Esophagus squamous epithelium (tissue), 5 donors: ENCODE results near the gene WDR1. TPM values are rescaled to one million over a fixed set of nuclear protein-coding genes. Genes with fewer than 3 reads are reported as not detected.

Experiments
- DNase-seq: peaks from one replicate; lab custom pipeline; 2025; lab: John Stamatoyannopoulos, UW
- H3K27ac ChIP-seq, 4 donors: fragments of 200-600 bp; sonication (generic); one replicate each; pipeline ENCODE4 v1.5.1; 2016 to 2019; ENCODE audit warnings: mild to moderate bottlenecking in 1 of 4
- H3K27me3 ChIP-seq, 4 donors: fragments of 200-600 bp; sonication (generic); 1 replicate in 3 of 4; 2 replicates in 1 of 4; pipeline versions ENCODE4 v1.5.1 to v1.6.0; 2017 to 2021; ENCODE audit warnings: antibody characterized with exemption in 1 of 4
- H3K36me3 ChIP-seq, 3 donors: fragments of 200-600 bp; sonication (generic); one replicate each; pipeline ENCODE4 v1.5.1; 2016 to 2019
- H3K4me1 ChIP-seq, 3 donors: fragments of 200-600 bp; sonication (generic); one replicate each; pipeline ENCODE4 v1.5.1; 2017 to 2019
- H3K4me3 ChIP-seq, 4 donors: fragments of 200-600 bp; sonication (generic); 1 replicate in 3 of 4; 2 replicates in 1 of 4; pipeline ENCODE4 v1.5.1; 2016 to 2019; ENCODE audit warnings: mild to moderate bottlenecking in 2 of 4, moderate library complexity in 1 of 4
- H3K9me3 ChIP-seq, 3 donors: fragments of 200-600 bp; sonication (generic); one replicate each; pipeline ENCODE4 v1.5.1; 2016 to 2019
- POLR2A ChIP-seq, 4 donors: fragments of 450-650 bp; IDR thresholded peaks; one replicate each; pipeline ENCODE4 v1.6.1; 2017; ENCODE audit warnings: antibody characterized with exemption in 4 of 4, mild to moderate bottlenecking in 4 of 4, moderate library complexity in 3 of 4
- WGBS, 2 donors: methylation state at CpG; one replicate each; pipeline ENCODE4 v1.1.5; 2018; 5-methylcytosine and 5-hydroxymethylcytosine counted together
- intact Hi-C: fragments of 100-400 bp; cut with DNase I; formaldehyde crosslinking; loops from one replicate; pipeline ENCODE4 v1.15.0; 2022
- total RNA-seq, 4 donors: library from RNA; depleted of rRNA; stranded (reverse); fragments of >200 nt; gene quantifications; one replicate each; pipeline ENCODE4 v1.1.0, GENCODE V29; 2016
- TF ChIP-seq, protein P1 (sequence below), 6 experiments: fragments of 450-650 bp in 4 of 6; fragments of 200-600 bp in 2 of 6; sonication (generic) in 2 of 6; IDR thresholded peaks; one replicate each; pipeline ENCODE4 v1.5.1; 2016 to 2019; ENCODE audit warnings: antibody characterized with exemption in 6 of 6, mild to moderate bottlenecking in 4 of 6, moderate library complexity in 4 of 6
- donor health status: DM: yes; HTN: yes; CAD: no.

Gene WDR1
- total RNA-seq, 4 donors from 2014 or later, result 131 to 203 (median 171) TPM

GRCh38 chr4:10084651-10085358 lies 31.8 kb downstream of the WDR1 start:
- intact Hi-C loops, result no loop called here
- Histone ChIP-seq H3K4me3 (no peak overlapping the region), H3K36me3 (peaks cover 84 to 100% (median 87%) of the 10 kb centered on the region in 3 donors), H3K4me1 (peaks cover 0 to 37% (median 12%) of the 10 kb centered on the region in 3 donors), H3K27ac (no peak overlapping the region), H3K27me3 (no peaks in the 10 kb centered on the region), H3K9me3 (no peaks in the 10 kb centered on the region)
- no peak for TF ChIP-seq POLR2A (IDR thresholded peaks at IDR 0.05)
- TF ChIP-seq, protein P1, sequence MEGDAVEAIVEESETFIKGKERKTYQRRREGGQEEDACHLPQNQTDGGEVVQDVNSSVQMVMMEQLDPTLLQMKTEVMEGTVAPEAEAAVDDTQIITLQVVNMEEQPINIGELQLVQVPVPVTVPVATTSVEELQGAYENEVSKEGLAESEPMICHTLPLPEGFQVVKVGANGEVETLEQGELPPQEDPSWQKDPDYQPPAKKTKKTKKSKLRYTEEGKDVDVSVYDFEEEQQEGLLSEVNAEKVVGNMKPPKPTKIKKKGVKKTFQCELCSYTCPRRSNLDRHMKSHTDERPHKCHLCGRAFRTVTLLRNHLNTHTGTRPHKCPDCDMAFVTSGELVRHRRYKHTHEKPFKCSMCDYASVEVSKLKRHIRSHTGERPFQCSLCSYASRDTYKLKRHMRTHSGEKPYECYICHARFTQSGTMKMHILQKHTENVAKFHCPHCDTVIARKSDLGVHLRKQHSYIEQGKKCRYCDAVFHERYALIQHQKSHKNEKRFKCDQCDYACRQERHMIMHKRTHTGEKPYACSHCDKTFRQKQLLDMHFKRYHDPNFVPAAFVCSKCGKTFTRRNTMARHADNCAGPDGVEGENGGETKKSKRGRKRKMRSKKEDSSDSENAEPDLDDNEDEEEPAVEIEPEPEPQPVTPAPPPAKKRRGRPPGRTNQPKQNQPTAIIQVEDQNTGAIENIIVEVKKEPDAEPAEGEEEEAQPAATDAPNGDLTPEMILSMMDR (IDR thresholded peaks at IDR 0.05), result no peak
- no peak for DNase-seq
- 65 to 81% methylated on average over 3 to 15 of the region's 21 CpGs for WGBS, 2 donors

DNA sequence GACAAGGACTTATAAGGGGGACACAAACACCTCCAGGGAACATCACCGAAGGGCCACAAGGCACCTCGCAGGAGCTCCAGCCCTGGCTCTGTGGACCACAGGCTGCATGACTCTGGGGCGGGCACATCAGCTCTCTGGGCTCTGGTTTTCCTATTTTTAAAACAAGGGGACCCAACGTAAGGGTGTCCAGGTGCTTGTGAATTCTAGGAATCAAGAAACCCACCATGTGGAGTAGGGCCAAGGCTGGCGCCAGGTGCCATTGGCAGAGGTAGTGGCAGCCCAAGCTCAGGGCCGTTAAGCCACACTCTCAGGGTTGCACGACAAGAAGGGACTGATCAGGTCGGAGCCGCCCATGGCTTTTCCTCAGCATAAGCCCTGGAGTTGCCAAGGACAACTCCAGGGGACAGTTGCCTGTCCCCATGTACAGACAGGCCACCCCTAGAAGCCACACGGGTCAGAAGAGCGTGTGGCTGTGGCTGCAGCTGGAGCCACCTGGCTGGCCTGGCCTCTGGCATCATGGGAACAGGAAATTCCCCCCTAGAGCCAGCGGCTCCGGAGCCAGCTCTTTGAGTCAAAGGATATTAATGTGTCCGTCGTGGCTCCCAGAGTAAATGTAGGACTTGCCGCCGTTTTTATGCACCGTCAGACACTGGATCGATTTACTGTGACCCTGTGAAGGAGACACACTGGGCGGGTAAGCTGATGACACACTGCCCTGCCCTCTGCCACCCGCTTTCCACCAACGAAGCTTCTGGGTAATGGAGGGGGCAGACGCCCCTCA lies 32.5 kb downstream of the WDR1 start:
- Histone ChIP-seq H3K9me3 (no peaks in the 10 kb centered on the region), H3K27me3 (no peaks in the 10 kb centered on the region), H3K4me1 (peaks cover 0 to 32% (median 6%) of the 10 kb centered on the region in 3 donors), H3K27ac (no peak overlapping the region), H3K4me3 (no peak overlapping the region), H3K36me3 (peaks cover 90 to 100% (median 90%) of the 10 kb centered on the region in 3 donors)
- TF ChIP-seq, protein P1 (IDR thresholded peaks at IDR 0.05), result no peak
- TF ChIP-seq POLR2A (IDR thresholded peaks at IDR 0.05), result no peak
- WGBS, 2 donors, result 61 to 73% methylated on average over 12 to 16 of the region's 23 CpGs
- intact Hi-C loops, result no loop called here
- no peak for DNase-seq

DNA sequence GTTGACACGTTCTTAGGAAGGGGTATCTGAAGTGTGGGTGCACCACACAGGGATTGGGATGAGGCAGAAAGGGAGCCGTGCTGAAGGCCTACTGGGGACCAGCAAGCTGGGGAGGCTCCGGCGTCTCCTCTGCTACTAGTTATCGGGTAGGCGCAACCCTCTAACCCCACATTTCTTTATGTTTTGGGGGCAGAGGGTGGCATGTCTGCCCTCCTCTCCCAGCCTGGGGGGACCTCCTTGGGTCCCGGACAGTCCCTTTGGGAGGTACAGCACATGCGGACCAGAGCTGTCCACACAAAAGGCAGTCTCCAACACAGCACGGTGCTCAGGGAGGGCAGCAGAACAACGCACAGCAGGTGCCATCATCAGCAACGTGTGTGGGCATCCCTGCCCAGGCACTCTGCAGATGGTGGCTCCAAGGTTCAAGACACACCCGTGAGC lies 33.2 kb downstream of the WDR1 start:
- no peak for DNase-seq
- TF ChIP-seq POLR2A (IDR thresholded peaks at IDR 0.05), result no peak
- TF ChIP-seq, protein P1 (IDR thresholded peaks at IDR 0.05), result no peak
- H3K9me3 ChIP-seq, result no peaks in the 10 kb centered on the region
- H3K4me3 ChIP-seq, result no peak overlapping the region
- 71% methylated on average over 5 of the region's 12 CpGs; no CpG with 5 or more reads in 1 of the 2 donors for WGBS, 2 donors
- H3K27ac ChIP-seq, result no peak overlapping the region
- no peaks in the 10 kb centered on the region for H3K27me3 ChIP-seq
- intact Hi-C loops, result no loop called here
- H3K36me3 ChIP-seq, result peaks cover 86 to 100% (median 92%) of the 10 kb centered on the region in 3 donors
- peaks cover 0 to 32% (median 0%) of the 10 kb centered on the region in 3 donors for H3K4me1 ChIP-seq

GRCh38 chr4:10082459-10083272 lies 33.9 kb downstream of the WDR1 start:
- 100% methylated on average over 1 to 4 of the region's 20 CpGs for WGBS, 2 donors
- Histone ChIP-seq H3K9me3 (no peaks in the 10 kb centered on the region), H3K4me3 (no peak overlapping the region), H3K36me3 (peaks cover 81 to 100% (median 91%) of the 10 kb centered on the region in 3 donors), H3K27me3 (no peaks in the 10 kb centered on the region), H3K4me1 (peaks cover 0 to 30% (median 0%) of the 10 kb centered on the region in 3 donors), H3K27ac (no peak overlapping the region)
- DNase-seq, result no peak
- TF ChIP-seq, protein P1 (IDR thresholded peaks at IDR 0.05), result no peak
- TF ChIP-seq POLR2A (IDR thresholded peaks at IDR 0.05), result no peak
- intact Hi-C loops, result no loop called here
